Peyer's patch (tissue), 4 donors: ENCODE data around the gene TAAR6.

Experiments
- POLR2A ChIP-seq, 2 donors: fragments of 450-650 bp; IDR thresholded peaks; one replicate each; pipeline ENCODE4 v1.5.1; 2017; ENCODE audit warnings: antibody characterized with exemption in 2 of 2, mild to moderate bottlenecking in 2 of 2, moderate library complexity in 2 of 2
- TF ChIP-seq, protein P1 (sequence below), 6 experiments: fragments of 450-650 bp in 4 of 6; fragments of 200-600 bp in 2 of 6; sonication (generic) in 1 of 6; IDR thresholded peaks; one replicate each; pipeline ENCODE4 v1.5.1; 2017 to 2019; ENCODE audit warnings: antibody characterized with exemption in 6 of 6, mild to moderate bottlenecking in 3 of 6, moderate library complexity in 1 of 6

GRCh38 chr6:132590362-132590761 lies 20.2 kb downstream of the TAAR6 start:
- TF ChIP-seq POLR2A (IDR thresholded peaks at IDR 0.05): no peak
- TF ChIP-seq, protein P1, sequence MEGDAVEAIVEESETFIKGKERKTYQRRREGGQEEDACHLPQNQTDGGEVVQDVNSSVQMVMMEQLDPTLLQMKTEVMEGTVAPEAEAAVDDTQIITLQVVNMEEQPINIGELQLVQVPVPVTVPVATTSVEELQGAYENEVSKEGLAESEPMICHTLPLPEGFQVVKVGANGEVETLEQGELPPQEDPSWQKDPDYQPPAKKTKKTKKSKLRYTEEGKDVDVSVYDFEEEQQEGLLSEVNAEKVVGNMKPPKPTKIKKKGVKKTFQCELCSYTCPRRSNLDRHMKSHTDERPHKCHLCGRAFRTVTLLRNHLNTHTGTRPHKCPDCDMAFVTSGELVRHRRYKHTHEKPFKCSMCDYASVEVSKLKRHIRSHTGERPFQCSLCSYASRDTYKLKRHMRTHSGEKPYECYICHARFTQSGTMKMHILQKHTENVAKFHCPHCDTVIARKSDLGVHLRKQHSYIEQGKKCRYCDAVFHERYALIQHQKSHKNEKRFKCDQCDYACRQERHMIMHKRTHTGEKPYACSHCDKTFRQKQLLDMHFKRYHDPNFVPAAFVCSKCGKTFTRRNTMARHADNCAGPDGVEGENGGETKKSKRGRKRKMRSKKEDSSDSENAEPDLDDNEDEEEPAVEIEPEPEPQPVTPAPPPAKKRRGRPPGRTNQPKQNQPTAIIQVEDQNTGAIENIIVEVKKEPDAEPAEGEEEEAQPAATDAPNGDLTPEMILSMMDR (IDR thresholded peaks at IDR 0.05): no peak
